NCI-H2107 (cell line): ENCODE measurements around the gene JAKMIP3.

Source experiments
- DNase-seq: peaks from one replicate; lab custom pipeline; 2025; lab: John Stamatoyannopoulos, UW

Gene JAKMIP3

GRCh38 chr10:132111121-132111731, 45.5 kb downstream of the JAKMIP3 start:
- no peak for DNase-seq

- no peak for DNase-seq
Observed at GRCh38 chr10:132111871-132112341, 46.2 kb downstream of the JAKMIP3 start.

- no peak for DNase-seq
Observed at GRCh38 chr10:132112611-132113010, 46.9 kb downstream of the JAKMIP3 start.

- no peak for DNase-seq
Observed at GRCh38 chr10:132113206-132113605, 47.5 kb downstream of the JAKMIP3 start.

- no peak for DNase-seq
Observed at GRCh38 chr10:132113766-132114365, 48.1 kb downstream of the JAKMIP3 start.

- no peak for DNase-seq
Observed at GRCh38 chr10:132114953-132115520, 49.3 kb downstream of the JAKMIP3 start.
